Kidney (tissue), 14 donors: ENCODE data around the gene SLX4IP. TPM values are rescaled to one million over a fixed set of nuclear protein-coding genes. Genes with fewer than 3 reads are reported as not detected.
A peak's percentile ranks its signal among the peaks of the same experiment; 100 is the strongest.

Experiments used
- DNase-seq, 5 donors: peaks; one replicate each; pipeline ENCODE4 v3.0.0-alpha.2; 2013 to 2020
- FAIRE-seq: peaks from 2 replicates; lab custom pipeline; 2012; peaks lifted over from hg19 to GRCh38; lab: Jason Lieb, UNC
- H3K27ac ChIP-seq, 2 donors: one replicate each; pipeline ENCODE4 v1.7.0; 2013; ENCODE audit warnings: low read depth in 2 of 2, low read length in 2 of 2, inconsistent platforms in 1 of 2
- H3K27me3 ChIP-seq: one replicate; pipeline ENCODE4 v1.7.1; 2013; ENCODE audit warnings: low read length, inconsistent platforms; ENCODE audit not compliant: control insufficient read depth, insufficient read depth
- H3K36me3 ChIP-seq, 3 donors: one replicate each; pipeline versions ENCODE4 v1.7.0 to v1.7.1; 2013; ENCODE audit warnings: low read length in 3 of 3, control low read depth in 1 of 3, inconsistent platforms in 1 of 3; ENCODE audit not compliant: insufficient read depth in 3 of 3, control insufficient read depth in 2 of 3
- H3K4me1 ChIP-seq, 3 donors: one replicate each; pipeline versions ENCODE4 v1.7.0 to v1.7.1; 2013; ENCODE audit warnings: low read length in 3 of 3, inconsistent platforms in 1 of 3, low read depth in 1 of 3; ENCODE audit not compliant: control insufficient read depth in 2 of 3, insufficient read depth in 2 of 3
- H3K4me3 ChIP-seq, 3 donors: one replicate each; pipeline versions ENCODE4 v1.7.0 to v1.8.1; 2013; ENCODE audit warnings: low read length in 3 of 3, control low read depth in 1 of 3, inconsistent platforms in 1 of 3
- H3K9ac ChIP-seq, 3 donors: one replicate each; pipeline versions ENCODE4 v1.7.0 to v1.7.1; 2013; ENCODE audit warnings: low read length in 3 of 3, control low read depth in 1 of 3, inconsistent platforms in 1 of 3
- H3K9me3 ChIP-seq, 3 donors: one replicate each; pipeline versions ENCODE4 v1.7.0 to v1.7.1; 2013; ENCODE audit warnings: low read length in 3 of 3, control low read depth in 1 of 3, inconsistent platforms in 1 of 3; ENCODE audit not compliant: control insufficient read depth in 2 of 3, insufficient read depth in 1 of 3
- intact Hi-C: fragments of 100-400 bp; cut with DNase I; formaldehyde crosslinking; loops from one replicate; pipeline ENCODE4 v1.11.1; 2022
- polyA plus RNA-seq: library from polyadenylated mRNA; stranded (reverse); fragments of 350-450 nt; fragmentation: Illumina TruSeq; extraction: RNeasy Lipid Tissue Mini Kit (QIAGEN cat#74804); gene quantifications from one replicate; pipeline ENCODE4 v1.2.3, GENCODE V29; 2014; ENCODE audit warnings: low read depth, low replicate concordance; ENCODE audit not compliant: insufficient read depth
- total RNA-seq: library from RNA; stranded (reverse); fragmentation: NEBNext Ultra II Directional; extraction: Animal tissue kit (Norgen Biotek cat#: 25700); gene quantifications from one replicate; pipeline ENCODE4 v1.2.1, GENCODE V29; 2021
- TF ChIP-seq, protein P1 (sequence below): IDR thresholded peaks from 3 replicates; pipeline ENCODE4 v1.5.1; 2012; ENCODE audit warnings: mild to moderate bottlenecking, moderate library complexity, borderline replicate concordance; ENCODE audit not compliant: insufficient read depth; ENCODE audit errors: extremely low read depth
- donor health status: control.
- donor health status: control.
- donor health status: control.
- donor health status: control.
- donor health status: control.
- donor health status: DM: yes; HTN: yes; CAD: no.
- donor health status: Normal renal cell carcinoma (clear cell type).

The SLX4IP gene
- total and polyA plus RNA-seq, 2 donors from 2014 or later, result 2.6 to 7.6 TPM

GRCh38 chr20:10651227-10651990 lies 216.3 kb downstream of the SLX4IP start:
- H3K4me1 ChIP-seq, result peaks cover 12 to 15% (median 15%) of the 10 kb centered on the region in 3 donors
- TF ChIP-seq, protein P1, sequence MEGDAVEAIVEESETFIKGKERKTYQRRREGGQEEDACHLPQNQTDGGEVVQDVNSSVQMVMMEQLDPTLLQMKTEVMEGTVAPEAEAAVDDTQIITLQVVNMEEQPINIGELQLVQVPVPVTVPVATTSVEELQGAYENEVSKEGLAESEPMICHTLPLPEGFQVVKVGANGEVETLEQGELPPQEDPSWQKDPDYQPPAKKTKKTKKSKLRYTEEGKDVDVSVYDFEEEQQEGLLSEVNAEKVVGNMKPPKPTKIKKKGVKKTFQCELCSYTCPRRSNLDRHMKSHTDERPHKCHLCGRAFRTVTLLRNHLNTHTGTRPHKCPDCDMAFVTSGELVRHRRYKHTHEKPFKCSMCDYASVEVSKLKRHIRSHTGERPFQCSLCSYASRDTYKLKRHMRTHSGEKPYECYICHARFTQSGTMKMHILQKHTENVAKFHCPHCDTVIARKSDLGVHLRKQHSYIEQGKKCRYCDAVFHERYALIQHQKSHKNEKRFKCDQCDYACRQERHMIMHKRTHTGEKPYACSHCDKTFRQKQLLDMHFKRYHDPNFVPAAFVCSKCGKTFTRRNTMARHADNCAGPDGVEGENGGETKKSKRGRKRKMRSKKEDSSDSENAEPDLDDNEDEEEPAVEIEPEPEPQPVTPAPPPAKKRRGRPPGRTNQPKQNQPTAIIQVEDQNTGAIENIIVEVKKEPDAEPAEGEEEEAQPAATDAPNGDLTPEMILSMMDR, result no peak
- peaks cover 8 to 74% (median 23%) of the 10 kb centered on the region in 3 donors for H3K36me3 ChIP-seq
- no peak overlapping the region for H3K4me3 ChIP-seq
- DNase-seq (peak in 1 of 5 donors; percentile 72), FAIRE-seq (no peak)
- no peak overlapping the region for H3K9ac ChIP-seq
- no peaks in the 10 kb centered on the region for H3K27me3 ChIP-seq
- H3K27ac ChIP-seq, result no peak overlapping the region
- no peaks in the 10 kb centered on the region for H3K9me3 ChIP-seq
- intact Hi-C loops, result no loop called here

DNA sequence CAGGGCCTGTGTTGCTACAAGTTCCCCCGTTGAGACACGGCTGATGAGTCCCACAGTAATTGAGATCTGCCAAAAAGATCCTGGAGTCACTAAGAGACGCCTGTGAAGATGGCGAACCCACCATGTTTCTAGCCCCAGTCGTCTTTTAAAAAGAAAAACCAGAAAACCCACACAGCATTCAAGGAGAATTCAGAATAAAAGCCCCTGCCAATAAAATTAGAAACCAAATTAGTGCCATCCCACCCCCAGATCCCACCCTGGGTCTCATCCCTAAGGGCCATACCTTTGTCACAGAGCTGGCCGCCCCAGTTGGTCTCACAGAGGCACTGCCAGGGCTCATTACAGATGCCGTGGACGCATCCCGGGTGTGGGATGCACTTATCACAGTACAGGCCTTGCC lies 217.1 kb downstream of the SLX4IP start:
- intact Hi-C loops, result no loop called here
- no peak for FAIRE-seq
- DNase-seq, result no peak
- TF ChIP-seq, protein P1, result no peak
- Histone ChIP-seq H3K9ac (no peak overlapping the region), H3K36me3 (peaks cover 7 to 71% (median 23%) of the 10 kb centered on the region in 3 donors), H3K4me1 (peaks cover 12 to 16% (median 15%) of the 10 kb centered on the region in 3 donors), H3K9me3 (no peaks in the 10 kb centered on the region), H3K27me3 (no peaks in the 10 kb centered on the region), H3K4me3 (no peak overlapping the region), H3K27ac (no peak overlapping the region)

DNA sequence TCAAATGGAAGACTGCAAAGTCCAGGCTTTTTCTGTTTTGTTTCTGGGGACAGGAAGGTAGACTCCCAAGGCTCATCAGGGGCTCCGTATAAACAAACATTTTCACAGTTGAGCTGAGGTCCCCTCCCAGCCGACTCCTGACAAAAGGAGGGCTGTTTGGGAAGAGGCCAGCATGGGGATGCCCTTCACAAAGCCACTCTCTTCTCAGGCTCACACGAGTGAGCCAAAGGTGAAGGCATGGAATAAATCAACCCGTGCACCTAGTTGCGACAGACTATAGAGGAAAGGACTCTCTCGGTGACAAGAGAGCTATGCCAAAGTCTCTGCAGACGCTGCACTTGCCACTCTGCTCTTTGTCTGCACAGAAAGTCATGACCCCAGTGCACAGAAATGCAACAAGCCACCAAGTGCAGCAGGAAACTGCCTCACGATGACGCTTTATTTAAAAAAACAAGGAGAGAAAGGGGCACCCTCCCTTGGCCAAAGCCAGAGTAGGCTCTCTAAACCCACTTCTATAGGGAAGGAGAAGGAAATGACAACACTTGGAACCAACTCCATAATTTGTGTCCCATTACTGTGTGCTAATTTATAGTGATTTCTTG lies 217.7 kb downstream of the SLX4IP start:
- TF ChIP-seq, protein P1, result no peak
- Histone ChIP-seq H3K27ac (no peak overlapping the region), H3K4me1 (peaks cover 12 to 18% (median 15%) of the 10 kb centered on the region in 3 donors), H3K27me3 (no peaks in the 10 kb centered on the region), H3K4me3 (no peak overlapping the region), H3K9ac (no peak overlapping the region), H3K9me3 (no peaks in the 10 kb centered on the region), H3K36me3 (peaks cover 6 to 71% (median 21%) of the 10 kb centered on the region in 3 donors)
- intact Hi-C loops, result no loop called here
- no peak for FAIRE-seq
- DNase-seq, result peak in 2 of 5 donors; percentile 58 to 64
